Measurements from ENCODE around the gene CHRNG. TPM values are rescaled to one million over a fixed set of nuclear protein-coding genes. Genes with fewer than 3 reads are reported as not detected.

The CHRNG gene
- total and polyA plus RNA-seq, 2 donors (not counting 3 experiments of a cell fraction or from before 2014, with no cell fraction given) = not detected

- intact Hi-C loops (cut with micrococcal nuclease) = loop anchor here (5.0 kb wide), 1 partner anchor 616 kb away; no protein-coding TSS in a partner anchor
Measured at GRCh38 chr2:232523402-232523681, 16.1 kb upstream of the CHRNG start.

More at GRCh38 chr2:232523402-232523681, 16.1 kb upstream of the CHRNG start:
- dilution Hi-C loops (cut with MboI; ENCODE audit: extremely low pct_ligation_motif_present, low sequenced_read_pairs) = no loop called here
- no peak for DNase-seq (ENCODE audit: low read depth, low spot score)
- TF ChIP-seq MYC (IDR thresholded peaks at IDR 0.05; ENCODE audit: low read depth, low read length) (no peak), JUN (IDR thresholded peaks at IDR 0.05; ENCODE audit: borderline replicate concordance, insufficient read depth, insufficient read length, low read depth) (no peak), POLR2AphosphoS5 (IDR thresholded peaks at IDR 0.05; ENCODE audit: insufficient read depth, low read depth, low read length) (no peak), MAX (IDR thresholded peaks at IDR 0.05; ENCODE audit: insufficient read depth, insufficient read length) (no peak), POLR2A (IDR thresholded peaks at IDR 0.05; ENCODE audit: low read depth, low read length) (no peak), GATA2 (IDR thresholded peaks at IDR 0.05; ENCODE audit: insufficient read depth, insufficient read length, low read depth, low read length) (no peak), FOS (IDR thresholded peaks at IDR 0.05; ENCODE audit: borderline replicate concordance, insufficient read depth, low read length) (no peak), CTCF (IDR thresholded peaks at IDR 0.05; ENCODE audit: extremely low read depth in 1 of 2, insufficient read depth in 1 of 2, low read depth in 1 of 2, low read length in 2 of 2) (no peak), EZH2 (IDR thresholded peaks at IDR 0.05; ENCODE audit: borderline replicate concordance, low read depth, low read length, severe bottlenecking) (no peak)
- no peaks in the 10 kb centered on the region for H3K79me2 ChIP-seq (ENCODE audit: control insufficient read depth, insufficient read depth, low read length)
- H3K9me1 ChIP-seq (replicated peaks; ENCODE audit: control insufficient read depth, extremely low read depth, insufficient read depth, low read length) = no peaks in the 10 kb centered on the region
- no TSS peak for BruUV-seq (replicated peaks)
- peaks cover 21 to 31% of the 10 kb centered on the region in 2 experiments for H3K27me3 ChIP-seq (ENCODE audit: control insufficient read depth in 2 of 2, insufficient read depth in 2 of 2, low read length in 2 of 2)
- POLR2A ChIA-PET = no interaction called here
- no peak overlapping the region for H3K9ac ChIP-seq (replicated peaks; ENCODE audit: extremely low read depth, insufficient read depth, low read length)
- H2AFZ ChIP-seq (ENCODE audit: low read depth, low read length) = no peak overlapping the region
- CTCF ChIA-PET = interaction anchor here (0.9 to 4.6 kb wide), 6 partner anchors 8 to 673 kb away, joined by 3 to 44 read pairs (median 4); partner anchors contain the start of genes EIF4E2 and TIGD1
- no peak overlapping the region for H3K4me2 ChIP-seq (ENCODE audit: insufficient read depth, low read length)
- no peaks in the 10 kb centered on the region for H4K20me1 ChIP-seq (replicated peaks; ENCODE audit: control insufficient read depth, extremely low read depth, insufficient read depth, low read length)
- H3K9me3 ChIP-seq (replicated peaks; ENCODE audit: control insufficient read depth, insufficient read depth, low read length) = no peaks in the 10 kb centered on the region
- H3K4me3 ChIP-seq (replicated peaks in 1 of 3; ENCODE audit: insufficient read depth in 1 of 3, low read depth in 1 of 3, low read length in 3 of 3) = no peak overlapping the region
- H3K36me3 ChIP-seq (ENCODE audit: control insufficient read depth in 2 of 2, extremely low read depth in 1 of 2, insufficient read depth in 2 of 2, low read length in 2 of 2) = no peaks in the 10 kb centered on the region
- no peak for FAIRE-seq
- no peaks in the 10 kb centered on the region for H3K4me1 ChIP-seq (ENCODE audit: control insufficient read depth, extremely low read depth, insufficient read depth, low read length)
- no peak overlapping the region for H3K27ac ChIP-seq (ENCODE audit: insufficient read depth, low read depth, low read length)

Measured in endothelial cell of umbilical vein (primary cell).